ENCODE measurements around the gene RAB34.

RAB34 gene

GRCh38 chr17:28717578-28718332, at the start of gene RAB34:
RAB34 (minus strand) TSS chr17:28717868; CDS start chr17:28717266, 602 bp downstream.
- in situ Hi-C loops (cut with HindIII; ENCODE audit: low sequenced_read_pairs): no loop called here

- in situ Hi-C loops (cut with HindIII; ENCODE audit: low sequenced_read_pairs): no loop called here
Observed at GRCh38 chr17:28765038-28765437, 47.4 kb upstream of the RAB34 start.

- in situ Hi-C loops (cut with HindIII; ENCODE audit: low sequenced_read_pairs): no loop called here
Observed at GRCh38 chr17:28763804-28764266, 46.2 kb upstream of the RAB34 start.

- in situ Hi-C loops (cut with HindIII; ENCODE audit: low sequenced_read_pairs): no loop called here
Observed at GRCh38 chr17:28763137-28763799, 45.6 kb upstream of the RAB34 start.

- in situ Hi-C loops (cut with HindIII; ENCODE audit: low sequenced_read_pairs): no loop called here
Observed at GRCh38 chr17:28760601-28761562, 43.2 kb upstream of the RAB34 start.

GRCh38 chr17:28759256-28759865, 41.7 kb upstream of the RAB34 start:
- in situ Hi-C loops (cut with HindIII; ENCODE audit: low sequenced_read_pairs): no loop called here

- in situ Hi-C loops (cut with HindIII; ENCODE audit: low sequenced_read_pairs): no loop called here
Observed at GRCh38 chr17:28758411-28759121, 40.9 kb upstream of the RAB34 start.

GRCh38 chr17:28756049-28756804, 38.6 kb upstream of the RAB34 start:
- in situ Hi-C loops (cut with HindIII; ENCODE audit: low sequenced_read_pairs): no loop called here

GRCh38 chr17:28755486-28755885, 37.8 kb upstream of the RAB34 start:
- in situ Hi-C loops (cut with HindIII; ENCODE audit: low sequenced_read_pairs): no loop called here

GRCh38 chr17:28751600-28752366, 34.1 kb upstream of the RAB34 start:
- in situ Hi-C loops (cut with HindIII; ENCODE audit: low sequenced_read_pairs): no loop called here

- in situ Hi-C loops (cut with HindIII; ENCODE audit: low sequenced_read_pairs): no loop called here
Observed at GRCh38 chr17:28750178-28751047, 32.7 kb upstream of the RAB34 start.

GRCh38 chr17:28749516-28750177, 32.0 kb upstream of the RAB34 start:
- in situ Hi-C loops (cut with HindIII; ENCODE audit: low sequenced_read_pairs): no loop called here

GRCh38 chr17:28748852-28749515, 31.3 kb upstream of the RAB34 start:
- in situ Hi-C loops (cut with HindIII; ENCODE audit: low sequenced_read_pairs): no loop called here

- in situ Hi-C loops (cut with HindIII; ENCODE audit: low sequenced_read_pairs): no loop called here
Observed at GRCh38 chr17:28747801-28748750, 30.4 kb upstream of the RAB34 start.

GRCh38 chr17:28747051-28747691, 29.5 kb upstream of the RAB34 start:
- in situ Hi-C loops (cut with HindIII; ENCODE audit: low sequenced_read_pairs): no loop called here
